Activated naive CD4-positive, alpha-beta T cell treated with anti-CD3 and anti-CD28 coated beads, Interleukin-2, amount 50 U/mL, for 72 hours (primary cell): ENCODE results near the gene FLRT2. TPM values are rescaled to one million over a fixed set of nuclear protein-coding genes. Genes with fewer than 3 reads are reported as not detected.

Experiments
- ATAC-seq, 2 donors: fragments of 150-1000 bp; cut with Tn5 transposase; 2 replicates each; pipeline ENCODE4 v1.10.0; 2021; ENCODE audit warnings: mild to moderate bottlenecking in 2 of 2, moderate library complexity in 2 of 2
- DNase-seq, 2 donors: peaks; one replicate each; pipeline ENCODE4 v3.0.0; 2021 to 2022; ENCODE audit warnings: low spot score in 2 of 2
- H3K27ac Mint-ChIP-seq, 2 donors: one replicate each; pipeline ENCODE4 v1.8.0; 2022; ENCODE audit warnings: mild to moderate bottlenecking in 2 of 2, mixed read lengths in 2 of 2
- H3K36me3 Mint-ChIP-seq, 2 donors: one replicate each; pipeline ENCODE4 v1.8.0; 2022; ENCODE audit warnings: mixed read lengths in 2 of 2
- H3K9me3 Mint-ChIP-seq, 2 donors: one replicate each; pipeline ENCODE4 v1.8.0; 2022; ENCODE audit warnings: mixed read lengths in 2 of 2
- total RNA-seq, 2 donors: library from RNA; stranded (reverse); gene quantifications; one replicate each; pipeline ENCODE4 v1.2.3, GENCODE V29; 2022

FLRT2 gene
- total RNA-seq, 2 donors from 2014 or later, result not detected

DNA sequence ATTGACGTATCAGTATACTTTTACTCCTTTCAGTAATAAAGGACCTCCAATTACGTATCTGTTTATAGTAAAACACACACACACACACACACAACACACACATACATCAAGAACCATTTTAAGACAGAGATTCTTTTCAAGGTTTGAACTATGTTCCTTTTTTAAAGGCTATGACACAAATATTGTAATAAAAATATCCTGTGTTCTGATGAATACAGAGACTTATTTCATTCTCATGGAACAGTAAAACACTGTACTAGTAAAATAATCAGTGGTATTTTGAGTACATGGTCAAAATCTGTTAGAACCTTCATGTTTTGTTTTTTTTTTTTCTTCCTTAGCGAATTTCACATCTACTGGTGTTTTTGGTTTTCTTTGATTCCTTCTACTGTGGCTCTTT is 7.6 kb downstream of the FLRT2 start:
- ATAC-seq, result no peak
- H3K9me3 Mint-ChIP-seq, result peaks cover 3 to 5% of the 10 kb centered on the region in 2 donors
- DNase-seq, result no peak

DNA sequence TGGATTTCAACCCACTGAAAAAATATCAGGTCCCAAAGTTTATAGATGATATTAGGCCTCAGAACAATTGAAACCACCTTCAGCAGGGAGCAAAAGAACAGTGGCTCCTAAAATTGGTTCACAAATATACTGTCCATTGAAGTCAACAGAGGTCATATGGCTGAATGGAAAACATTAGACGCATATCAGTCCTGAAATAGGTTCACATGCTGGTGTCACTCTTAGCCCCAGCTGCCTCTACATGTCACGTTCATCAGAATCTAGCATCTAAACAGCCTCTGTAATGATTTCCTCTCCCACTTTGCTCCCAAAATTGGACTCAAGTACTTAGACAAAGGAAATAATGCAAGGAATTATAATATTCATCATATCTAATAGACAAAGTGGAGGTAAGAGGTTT is 8.7 kb downstream of the FLRT2 start:
- Mint-ChIP-seq H3K36me3 (no peaks in the 10 kb centered on the region), H3K9me3 (peaks cover 3 to 7% of the 10 kb centered on the region in 2 donors), H3K27ac (no peak overlapping the region)
- no peak for DNase-seq
- ATAC-seq, result no peak

More for the DNA sequence above, 7.6 kb downstream of the FLRT2 start:
- Mint-ChIP-seq H3K27ac (no peak overlapping the region), H3K36me3 (peaks cover 4% of the 10 kb centered on the region in 2 donors)

DNA sequence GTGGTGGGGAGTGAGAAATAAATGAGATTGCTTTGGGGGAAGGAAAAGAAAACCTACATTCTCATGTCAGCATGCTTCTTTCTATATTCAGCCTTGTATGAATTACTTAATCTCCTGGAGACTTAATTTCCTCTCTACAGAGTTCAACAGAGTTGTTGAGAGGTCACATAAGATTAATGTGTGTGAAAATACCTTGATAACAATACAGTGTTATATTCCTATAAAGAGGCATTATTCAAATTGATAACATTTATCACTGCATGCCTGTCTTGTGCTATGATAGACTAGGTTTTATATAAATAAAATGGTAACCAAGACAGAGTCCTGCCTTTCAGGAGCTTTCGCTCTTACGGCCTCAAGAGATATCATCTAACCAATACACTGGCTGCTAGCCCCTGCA is 9.6 kb downstream of the FLRT2 start:
- Mint-ChIP-seq H3K9me3 (peaks cover 3 to 11% of the 10 kb centered on the region in 2 donors), H3K36me3 (no peaks in the 10 kb centered on the region), H3K27ac (no peak overlapping the region)
- no peak for ATAC-seq
- no peak for DNase-seq

DNA sequence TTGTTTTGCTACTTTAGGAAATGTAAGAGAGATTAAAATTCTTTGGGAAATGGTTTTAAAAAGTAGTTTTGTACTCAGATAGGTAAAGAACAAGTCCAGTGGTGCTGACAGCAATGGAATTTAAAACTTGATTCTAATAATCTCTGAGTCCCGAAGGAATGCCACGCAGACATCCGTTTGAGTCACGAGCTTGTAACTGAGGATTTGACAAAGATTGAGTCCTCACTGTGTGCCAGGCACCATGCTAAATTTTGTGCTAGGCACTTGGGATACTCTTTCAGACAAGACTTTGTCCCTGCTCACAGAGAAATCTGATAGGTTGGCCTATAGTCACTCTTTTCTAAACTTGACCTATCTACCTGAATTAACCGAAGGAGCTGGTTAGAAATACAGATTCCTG is 12.7 kb downstream of the FLRT2 start:
- DNase-seq, result no peak
- H3K9me3 Mint-ChIP-seq, result peaks cover 5 to 6% of the 10 kb centered on the region in 2 donors
- no peak for ATAC-seq
- H3K36me3 Mint-ChIP-seq, result no peaks in the 10 kb centered on the region
- no peak overlapping the region for H3K27ac Mint-ChIP-seq

DNA sequence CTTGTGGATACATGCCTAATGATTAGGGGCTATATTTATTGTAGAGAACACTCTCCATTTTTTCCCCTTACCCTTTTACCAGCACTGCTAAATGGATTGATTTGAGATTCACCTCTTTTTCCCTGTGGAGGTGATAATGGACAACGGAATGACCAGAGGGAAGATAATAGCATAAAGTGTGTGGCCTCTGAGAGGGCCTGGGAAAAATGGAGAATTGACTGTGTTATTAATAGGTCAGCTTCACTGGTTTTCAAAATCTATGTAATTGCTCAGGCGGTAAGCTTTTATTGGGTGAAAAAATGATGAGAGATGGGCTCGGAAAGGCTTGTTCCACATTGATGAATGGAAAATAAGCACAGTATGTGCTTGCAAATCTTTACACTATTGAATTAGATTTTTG is 15.8 kb downstream of the FLRT2 start:
- H3K9me3 Mint-ChIP-seq, result peaks cover 5 to 6% of the 10 kb centered on the region in 2 donors
- no peak overlapping the region for H3K27ac Mint-ChIP-seq
- no peak for ATAC-seq
- no peaks in the 10 kb centered on the region for H3K36me3 Mint-ChIP-seq
- no peak for DNase-seq

DNA sequence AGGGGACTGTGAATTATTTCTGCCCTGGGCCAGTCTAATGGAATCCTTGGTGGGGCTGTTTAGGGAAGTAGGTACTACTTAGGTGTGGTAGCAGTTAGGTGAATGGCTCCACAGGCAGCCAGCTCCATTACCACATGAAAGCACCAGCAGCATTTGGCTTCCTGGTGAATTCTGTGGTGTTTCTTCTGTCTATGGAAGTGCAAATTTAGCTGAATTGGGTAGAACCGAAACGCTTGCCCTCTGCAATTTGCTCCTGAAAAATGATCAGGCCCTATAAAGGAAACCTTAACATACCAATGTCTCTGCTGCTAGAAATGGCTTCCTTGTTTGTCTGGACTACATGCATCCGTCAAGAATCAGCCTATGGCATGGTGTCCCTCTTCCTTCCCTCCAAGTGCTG is 16.4 kb downstream of the FLRT2 start:
- Mint-ChIP-seq H3K36me3 (no peaks in the 10 kb centered on the region), H3K9me3 (peaks cover 5 to 6% of the 10 kb centered on the region in 2 donors), H3K27ac (no peak overlapping the region)
- DNase-seq (no peak), ATAC-seq (no peak)

DNA sequence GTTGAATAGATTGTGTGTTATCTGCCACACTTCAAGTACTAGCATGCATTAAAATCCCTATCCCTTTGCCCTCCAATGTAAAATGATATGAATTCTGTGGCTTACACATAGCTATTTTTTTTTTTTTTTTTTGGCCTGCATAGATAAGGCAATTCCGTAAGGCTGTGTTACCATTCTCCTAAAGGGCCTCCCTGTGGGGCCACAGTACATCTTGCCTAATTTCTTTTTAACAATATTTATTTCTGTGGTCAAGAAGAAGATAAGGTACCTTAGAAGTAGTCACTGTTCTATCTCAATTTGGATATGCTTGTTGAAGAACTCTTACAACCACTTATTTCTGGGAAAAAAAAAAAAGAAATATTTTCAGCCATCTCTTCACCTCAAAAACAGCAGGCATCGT is 19.8 kb downstream of the FLRT2 start:
- no peak for ATAC-seq

DNA sequence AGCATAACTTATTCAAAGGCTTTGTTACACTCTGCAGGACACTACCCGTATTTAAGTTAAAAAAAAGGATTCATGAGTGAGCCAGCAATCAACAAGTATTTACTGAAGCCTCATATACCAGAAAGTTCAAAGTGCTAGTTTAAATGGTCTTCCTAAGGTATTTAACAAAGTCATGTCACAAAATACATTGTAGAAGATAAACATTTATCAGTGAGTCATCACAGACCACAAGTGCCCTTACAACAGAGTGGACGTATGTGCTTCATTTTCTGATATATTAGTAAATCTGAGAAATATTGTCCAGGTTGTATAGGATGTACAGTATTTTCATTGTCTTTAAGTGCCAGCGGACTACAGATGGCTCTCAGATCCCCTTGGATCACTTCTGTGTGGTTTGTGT is 24.2 kb downstream of the FLRT2 start:
- ATAC-seq, result no peak
- peaks cover 0 to 5% of the 10 kb centered on the region in 2 donors for H3K36me3 Mint-ChIP-seq
- no peak for DNase-seq
- peaks cover 11 to 12% of the 10 kb centered on the region in 2 donors for H3K9me3 Mint-ChIP-seq
- no peak overlapping the region for H3K27ac Mint-ChIP-seq

More for the DNA sequence above, 19.8 kb downstream of the FLRT2 start:
- Mint-ChIP-seq H3K36me3 (no peaks in the 10 kb centered on the region), H3K9me3 (peaks cover 5 to 9% of the 10 kb centered on the region in 2 donors), H3K27ac (no peak overlapping the region)
- no peak for DNase-seq

DNA sequence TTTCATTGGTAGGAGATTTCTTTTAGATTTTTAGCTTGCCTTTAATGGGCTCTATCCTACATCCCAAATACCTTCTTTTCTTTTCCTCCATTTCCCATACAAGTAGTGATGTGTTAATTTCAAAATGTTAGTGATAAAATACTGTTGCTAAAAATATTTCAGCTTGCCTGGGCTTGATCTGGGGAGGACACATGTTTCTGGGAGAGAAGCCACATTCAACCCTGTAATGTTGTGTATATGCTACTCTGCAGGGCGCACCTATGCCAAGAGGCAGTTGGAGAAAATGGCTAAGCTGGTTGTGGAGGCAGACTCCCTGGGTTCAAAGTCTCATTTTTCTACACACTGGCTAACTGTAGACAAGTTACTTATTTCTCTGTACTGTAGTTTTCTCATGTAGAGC is 26.3 kb downstream of the FLRT2 start:
- peaks cover 0 to 5% of the 10 kb centered on the region in 2 donors for H3K36me3 Mint-ChIP-seq
- ATAC-seq (no peak), DNase-seq (no peak)
- H3K27ac Mint-ChIP-seq, result no peak overlapping the region
- peaks cover 11 to 13% of the 10 kb centered on the region in 2 donors for H3K9me3 Mint-ChIP-seq

DNA sequence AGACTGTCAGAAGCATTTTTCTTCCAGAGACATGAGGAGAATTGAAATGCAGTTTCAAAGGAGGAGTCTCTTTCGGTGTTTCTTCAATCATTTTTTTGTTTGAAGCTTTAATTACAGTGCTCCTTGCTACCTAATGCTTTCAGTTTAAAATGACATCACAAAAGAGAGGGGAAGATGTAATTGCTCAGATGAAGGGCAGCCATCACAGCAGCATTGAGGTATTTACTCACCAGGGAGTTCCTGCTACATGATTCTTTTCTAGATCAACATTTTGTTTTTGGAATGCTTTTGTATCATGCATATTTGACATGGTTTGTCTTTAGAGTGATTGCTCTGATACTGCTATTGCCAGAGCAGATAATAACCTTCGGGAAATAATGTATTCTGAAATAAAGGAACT is 28.6 kb downstream of the FLRT2 start:
- ATAC-seq (no peak), DNase-seq (no peak)
- Mint-ChIP-seq H3K9me3 (peaks cover 10 to 12% of the 10 kb centered on the region in 2 donors), H3K27ac (no peak overlapping the region), H3K36me3 (peaks cover 0 to 8% of the 10 kb centered on the region in 2 donors)

DNA sequence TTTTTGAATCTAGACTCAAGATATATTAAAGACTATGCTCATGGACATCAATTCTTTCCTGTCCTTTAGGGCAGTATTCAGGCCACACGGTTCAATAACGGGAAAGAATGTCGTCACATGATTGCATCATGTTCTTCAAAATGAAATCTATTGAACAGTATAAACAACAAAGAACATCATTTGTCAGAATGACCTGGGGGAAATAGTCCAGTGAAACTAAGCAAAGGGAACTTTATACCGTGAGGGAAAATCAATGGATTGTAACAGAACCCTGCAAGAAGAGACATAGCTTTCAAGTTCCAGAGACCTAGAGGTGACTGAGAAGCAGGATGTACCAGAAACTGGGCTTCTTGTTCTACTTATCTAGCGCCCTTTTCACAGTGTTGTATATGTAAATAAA is 32.7 kb downstream of the FLRT2 start:
- H3K9me3 Mint-ChIP-seq, result peaks cover 3 to 5% of the 10 kb centered on the region in 2 donors
- peaks cover 0 to 4% of the 10 kb centered on the region in 2 donors for H3K36me3 Mint-ChIP-seq
- ATAC-seq (no peak), DNase-seq (no peak)
- no peak overlapping the region for H3K27ac Mint-ChIP-seq

DNA sequence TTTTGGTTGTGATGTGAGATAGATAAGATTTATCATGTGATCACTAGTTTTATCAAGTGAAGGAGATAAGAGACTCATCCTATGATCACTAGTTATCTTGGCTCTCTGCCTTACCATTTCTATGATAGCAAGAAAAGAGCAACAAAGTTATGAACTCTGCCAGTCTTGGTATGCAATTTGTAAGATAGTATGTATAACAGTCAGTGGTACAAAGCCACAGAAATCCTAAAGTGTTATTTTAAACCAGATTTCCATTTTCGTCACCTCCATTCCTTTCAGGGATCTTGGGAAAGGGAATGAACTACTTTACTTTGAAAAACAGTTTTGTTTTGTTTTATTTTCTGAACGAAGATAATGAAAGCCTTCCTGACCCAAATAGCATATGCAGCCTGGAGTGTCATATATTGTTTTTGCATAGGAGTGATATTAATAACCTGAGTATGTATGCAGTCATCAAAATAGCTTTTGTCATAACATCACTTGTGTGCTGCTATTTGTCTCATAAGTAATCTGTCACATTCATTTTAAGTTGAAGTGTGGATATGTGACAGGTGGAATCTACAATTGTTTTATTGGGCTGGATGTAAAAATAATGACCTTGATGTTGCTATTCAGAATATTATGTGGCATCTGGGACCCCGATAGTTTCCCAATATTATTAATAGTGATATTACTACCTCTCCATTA is 35.0 kb downstream of the FLRT2 start:
- no peak for ATAC-seq
- peaks cover 0 to 4% of the 10 kb centered on the region in 2 donors for H3K36me3 Mint-ChIP-seq
- H3K27ac Mint-ChIP-seq, result no peak overlapping the region
- DNase-seq, result no peak
- H3K9me3 Mint-ChIP-seq, result peaks cover 6 to 9% of the 10 kb centered on the region in 2 donors

DNA sequence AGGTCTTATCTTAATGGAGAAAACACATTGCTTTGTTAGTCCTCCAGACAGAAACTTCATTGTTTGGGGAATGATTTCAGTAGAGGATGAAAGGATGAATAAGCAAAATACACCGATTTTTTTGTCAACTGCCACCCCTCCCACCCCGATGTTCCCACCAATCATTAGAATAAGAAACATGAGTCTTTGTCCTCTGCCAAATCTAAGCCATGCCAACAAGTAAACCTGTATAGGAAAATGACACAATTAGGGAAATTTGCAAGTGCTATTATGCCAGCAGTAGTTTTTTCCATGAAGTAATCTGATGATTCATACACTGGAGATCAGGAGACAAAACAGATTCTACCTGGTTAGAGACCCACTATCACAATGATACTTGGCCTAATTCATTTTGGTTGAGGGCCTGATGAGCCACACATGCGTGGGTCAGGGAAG is 35.9 kb downstream of the FLRT2 start:
- no peak overlapping the region for H3K27ac Mint-ChIP-seq
- peaks cover 6 to 9% of the 10 kb centered on the region in 2 donors for H3K9me3 Mint-ChIP-seq
- H3K36me3 Mint-ChIP-seq, result peaks cover 0 to 4% of the 10 kb centered on the region in 2 donors
- DNase-seq (no peak), ATAC-seq (no peak)

DNA sequence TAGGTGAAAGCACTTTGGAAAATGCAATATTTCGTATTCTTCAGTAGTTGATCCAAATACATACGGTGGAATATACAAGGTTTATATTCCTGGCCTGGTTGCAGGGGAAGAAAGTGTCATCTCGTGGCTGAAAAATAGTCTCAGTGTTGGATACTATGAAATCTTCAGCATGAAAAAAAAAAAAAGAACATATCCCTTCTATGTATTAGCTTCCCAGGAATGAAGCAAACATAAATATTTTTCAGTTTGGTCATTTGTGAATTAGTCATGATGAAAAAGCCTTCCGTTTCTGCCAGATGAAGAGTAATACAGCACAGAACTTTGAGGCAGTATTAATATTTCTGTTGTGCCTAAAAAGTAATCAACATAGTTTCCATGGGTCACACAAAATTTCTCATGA is 36.7 kb downstream of the FLRT2 start:
- DNase-seq (no peak), ATAC-seq (no peak)
- Mint-ChIP-seq H3K9me3 (peaks cover 6 to 9% of the 10 kb centered on the region in 2 donors), H3K27ac (no peak overlapping the region), H3K36me3 (peaks cover 0 to 4% of the 10 kb centered on the region in 2 donors)

DNA sequence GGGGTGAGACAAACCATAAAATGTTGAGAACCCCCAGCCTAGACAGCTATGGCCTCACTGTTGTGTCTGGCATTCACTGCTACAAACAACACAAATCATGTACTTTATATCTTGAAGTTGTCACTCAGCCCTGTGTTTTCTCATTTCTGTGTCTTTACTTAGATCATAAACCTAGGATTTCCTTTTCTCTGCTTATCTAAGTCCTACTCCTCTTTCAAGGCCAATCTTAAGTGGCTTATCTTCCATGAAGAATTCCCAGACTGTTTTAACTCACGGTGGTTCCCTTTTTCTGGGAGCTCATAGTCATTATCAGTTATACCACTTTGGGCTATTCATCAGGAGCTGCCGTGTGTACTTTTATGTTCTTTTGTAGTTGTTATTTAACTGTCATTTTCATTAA is 42.1 kb downstream of the FLRT2 start:
- DNase-seq, result no peak
- H3K36me3 Mint-ChIP-seq, result no peaks in the 10 kb centered on the region
- no peak overlapping the region for H3K27ac Mint-ChIP-seq
- no peak for ATAC-seq
- H3K9me3 Mint-ChIP-seq, result peaks cover 4 to 6% of the 10 kb centered on the region in 2 donors

DNA sequence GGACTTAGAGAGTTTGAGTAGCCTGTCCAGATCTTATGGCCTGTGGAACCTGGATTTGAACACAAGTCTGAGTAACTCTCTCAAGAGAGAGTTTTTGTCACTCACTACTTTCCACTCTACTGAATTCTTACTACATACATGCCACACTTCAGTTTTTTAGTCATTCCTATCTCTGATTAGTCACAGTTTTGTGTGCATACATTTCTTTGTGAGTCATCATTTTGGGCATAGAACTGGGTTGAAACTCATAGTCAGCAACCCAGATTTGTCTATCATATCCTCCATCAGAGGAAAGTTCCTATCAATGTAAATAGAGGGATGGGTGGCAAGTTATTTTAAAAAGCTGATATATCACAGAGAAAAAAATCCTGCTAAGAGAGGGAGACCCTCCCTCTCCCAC is 42.9 kb downstream of the FLRT2 start:
- Mint-ChIP-seq H3K36me3 (no peaks in the 10 kb centered on the region), H3K9me3 (peaks cover 4 to 6% of the 10 kb centered on the region in 2 donors), H3K27ac (no peak overlapping the region)
- ATAC-seq (peak; percentile 40 to 89), DNase-seq (no peak)

DNA sequence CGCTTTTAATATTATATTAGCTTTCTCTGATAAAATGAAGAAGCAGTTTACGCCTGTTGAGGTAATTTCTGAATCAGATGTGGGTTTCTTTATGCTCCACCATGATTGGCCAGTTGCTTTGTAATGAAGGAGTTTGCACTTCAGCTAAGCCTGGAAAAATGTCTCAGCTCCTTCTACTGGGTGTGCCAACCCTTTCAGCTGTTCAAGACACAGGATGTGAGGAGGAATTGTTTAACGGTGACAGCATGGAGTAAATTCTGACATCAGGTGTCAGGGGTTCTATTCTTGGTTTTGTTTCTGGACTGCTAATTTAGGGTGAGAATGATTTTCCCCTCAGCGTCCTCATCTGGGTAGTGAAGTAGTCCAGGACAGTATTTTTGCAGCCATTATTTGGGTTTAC is 43.5 kb downstream of the FLRT2 start:
- no peak for ATAC-seq
- Mint-ChIP-seq H3K9me3 (peaks cover 0 to 6% of the 10 kb centered on the region in 2 donors), H3K27ac (no peak overlapping the region)

More for the DNA sequence above, 43.5 kb downstream of the FLRT2 start:
- DNase-seq, result no peak
- no peaks in the 10 kb centered on the region for H3K36me3 Mint-ChIP-seq
